HEK293 (cell line): Measurements from ENCODE around the gene TBC1D22A.
A peak's percentile ranks its signal among the peaks of the same experiment; 100 is the strongest.

Experiments
- CTCF ChIA-PET: fragments of 350-600 bp; formaldehyde crosslinking; extraction: SDS; loops from one replicate; lab custom pipeline; 2021; ENCODE audit warnings: antibody characterized with exemption; lab: Yijun Ruan, JAX
- POLR2A ChIA-PET: fragments of 300-600 bp; formaldehyde crosslinking; extraction: SDS; loops from one replicate; lab custom pipeline; 2020; ENCODE audit warnings: antibody characterized with exemption, inconsistent platforms; lab: Yijun Ruan, JAX
- H3K27ac ChIP-seq: fragments of 200-500 bp; sonication (Bioruptor generic); 2 replicates; pipeline ENCODE4 v1.5.1; 2014; ENCODE audit warnings: low read depth, low read length, control low read depth, inconsistent platforms; ENCODE audit errors: extremely low read depth
- H3K36me3 ChIP-seq, 2 experiments: fragments of 200-500 bp in 1 of 2; sonication (Bioruptor generic) in 1 of 2; 1 replicate in 1 of 2; 2 replicates in 1 of 2; pipeline ENCODE4 v1.5.1; 2014 to 2017; ENCODE audit warnings: inconsistent platforms in 2 of 2, low read length in 2 of 2; ENCODE audit not compliant: control insufficient read depth in 2 of 2, insufficient read depth in 1 of 2
- H3K4me1 ChIP-seq: fragments of 200-500 bp; sonication (Bioruptor generic); 2 replicates; pipeline ENCODE4 v1.5.1; 2014; ENCODE audit warnings: mild to moderate bottlenecking, low read length, inconsistent platforms; ENCODE audit not compliant: control insufficient read depth, insufficient read depth
- H3K4me3 ChIP-seq: 2 replicates; pipeline ENCODE4 v1.5.1; 2011; ENCODE audit warnings: low read depth, mild to moderate bottlenecking, control low read depth, low read length, moderate library complexity
- H3K9me3 ChIP-seq: fragments of 200-500 bp; sonication (Bioruptor generic); 2 replicates; pipeline ENCODE4 v1.5.1; 2014; ENCODE audit warnings: low read depth, low read length, inconsistent platforms; ENCODE audit not compliant: control insufficient read depth, insufficient read depth
- EGR2 ChIP-seq: fragments of 450-650 bp; formaldehyde crosslinking; IDR thresholded peaks from 2 replicates; pipeline ENCODE4 v1.5.1; 2016; ENCODE audit warnings: low read depth, missing biosample characterization, missing genetic modification characterization
- GLI4 ChIP-seq: fragments of 450-650 bp; formaldehyde crosslinking; IDR thresholded peaks from 2 replicates; pipeline ENCODE4 v1.5.1; 2016; ENCODE audit warnings: missing biosample characterization, missing genetic modification characterization
- GLIS1 ChIP-seq: fragments of 450-650 bp; formaldehyde crosslinking; IDR thresholded peaks from 2 replicates; pipeline ENCODE4 v1.5.1; 2016; ENCODE audit warnings: missing biosample characterization, missing genetic modification characterization
- HOXD13 ChIP-seq: sonication (generic); formaldehyde crosslinking; IDR thresholded peaks from 2 replicates; pipeline ENCODE4 v1.8.0; 2022; ENCODE audit warnings: missing genetic modification reagents, borderline replicate concordance
- SCRT1 ChIP-seq: fragments of 450-650 bp; formaldehyde crosslinking; IDR thresholded peaks from 2 replicates; pipeline ENCODE4 v1.5.1; 2016; ENCODE audit warnings: missing biosample characterization, missing genetic modification characterization, borderline replicate concordance
- SCRT2 ChIP-seq: fragments of 450-650 bp; formaldehyde crosslinking; IDR thresholded peaks from 2 replicates; pipeline ENCODE4 v1.5.1; 2016; ENCODE audit warnings: missing biosample characterization, missing genetic modification characterization
- SP2 ChIP-seq: fragments of 450-650 bp; formaldehyde crosslinking; IDR thresholded peaks from 2 replicates; pipeline ENCODE4 v1.5.1; 2016; ENCODE audit warnings: missing biosample characterization, missing genetic modification characterization
- ZFP3 ChIP-seq: fragments of 450-650 bp; formaldehyde crosslinking; IDR thresholded peaks from 2 replicates; pipeline ENCODE4 v1.5.1; 2016; ENCODE audit warnings: low read depth, missing biosample characterization, missing genetic modification characterization
- ZFP41 ChIP-seq: fragments of 450-650 bp; formaldehyde crosslinking; IDR thresholded peaks from 2 replicates; pipeline ENCODE4 v1.5.1; 2016; ENCODE audit warnings: missing biosample characterization, missing genetic modification characterization, borderline replicate concordance
- ZNF324 ChIP-seq: fragments of 450-650 bp; formaldehyde crosslinking; IDR thresholded peaks from 2 replicates; pipeline ENCODE4 v1.5.1; 2016; ENCODE audit warnings: missing biosample characterization, missing genetic modification characterization
- ZNF341 ChIP-seq: fragments of 450-650 bp; formaldehyde crosslinking; IDR thresholded peaks from 2 replicates; pipeline ENCODE4; 2016; ENCODE audit warnings: low read depth, missing biosample characterization, missing genetic modification characterization
- ZNF544 ChIP-seq: fragments of 450-650 bp; formaldehyde crosslinking; IDR thresholded peaks from 2 replicates; pipeline ENCODE4 v1.5.0; 2017; ENCODE audit warnings: missing biosample characterization, missing genetic modification characterization
- ZNF585B ChIP-seq: fragments of 450-650 bp; formaldehyde crosslinking; IDR thresholded peaks from 2 replicates; pipeline ENCODE4 v1.5.1; 2016; ENCODE audit warnings: missing biosample characterization, missing genetic modification characterization
- ZNF621 ChIP-seq: fragments of 450-650 bp; formaldehyde crosslinking; IDR thresholded peaks from 2 replicates; pipeline ENCODE4 v1.5.1; 2017; ENCODE audit warnings: missing biosample characterization, missing genetic modification characterization
- ZNF629 ChIP-seq: fragments of 450-650 bp; formaldehyde crosslinking; IDR thresholded peaks from 2 replicates; pipeline ENCODE4 v1.5.1; 2017; ENCODE audit warnings: missing biosample characterization, missing genetic modification characterization
- ZNF707 ChIP-seq: fragments of 450-650 bp; formaldehyde crosslinking; IDR thresholded peaks from 2 replicates; pipeline ENCODE4 v1.5.1; 2016; ENCODE audit warnings: missing biosample characterization, missing genetic modification characterization
- ZNF776 ChIP-seq: fragments of 450-650 bp; formaldehyde crosslinking; IDR thresholded peaks from 2 replicates; pipeline ENCODE4 v1.5.0; 2017; ENCODE audit warnings: missing biosample characterization, missing genetic modification characterization, borderline replicate concordance
- ZNF830 ChIP-seq: fragments of 450-650 bp; IDR thresholded peaks from 2 replicates; pipeline ENCODE4 v1.5.0; 2018; ENCODE audit warnings: missing biosample characterization, missing genetic modification characterization, low read depth, mild to moderate bottlenecking, moderate library complexity
- ZSCAN30 ChIP-seq: fragments of 450-650 bp; IDR thresholded peaks from 2 replicates; pipeline ENCODE4 v1.5.1; 2018; ENCODE audit warnings: missing biosample characterization, mild to moderate bottlenecking, missing genetic modification characterization, moderate library complexity
- TF ChIP-seq, protein P1 (sequence below): fragments of 450-650 bp; formaldehyde crosslinking; IDR thresholded peaks from 2 replicates; pipeline ENCODE4 v1.5.1; 2017; ENCODE audit warnings: missing biosample characterization, missing genetic modification characterization
- TF ChIP-seq, protein P2 (sequence below): fragments of 450-650 bp; formaldehyde crosslinking; IDR thresholded peaks from 2 replicates; pipeline ENCODE4 v1.5.1; 2016; ENCODE audit warnings: missing biosample characterization, missing genetic modification characterization, low read depth
- TF ChIP-seq, protein P3 (sequence below): fragments of 450-650 bp; formaldehyde crosslinking; IDR thresholded peaks from 2 replicates; pipeline ENCODE4 v1.5.1; 2016; ENCODE audit warnings: missing biosample characterization, missing genetic modification characterization

The TBC1D22A gene

DNA sequence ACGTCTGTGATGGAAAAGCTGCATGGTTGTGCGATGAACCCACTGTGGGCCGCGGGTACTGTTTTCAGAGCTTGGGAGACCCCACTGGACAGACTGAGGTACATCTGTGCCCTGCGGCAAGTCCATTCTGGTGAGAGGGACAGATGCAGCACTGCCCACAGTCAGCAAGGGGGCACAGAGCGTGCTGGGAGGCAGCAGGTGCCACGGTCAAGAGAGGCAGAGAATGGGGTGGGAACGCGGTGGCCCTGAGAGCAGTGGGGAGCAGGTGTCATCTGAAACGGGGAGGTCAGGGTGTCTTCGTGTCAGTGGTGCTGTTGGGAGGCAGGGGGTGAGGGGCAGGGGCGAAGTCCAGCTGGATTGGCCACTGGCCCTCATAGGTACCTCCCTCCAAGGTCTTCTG is 32.0 kb downstream of the TBC1D22A start (continued):
- TF ChIP-seq ZNF544 (tag by site-specific recombination) = no peak
- TF ChIP-seq ZNF324 (tag by site-specific recombination) = no peak
- TF ChIP-seq, protein P1, sequence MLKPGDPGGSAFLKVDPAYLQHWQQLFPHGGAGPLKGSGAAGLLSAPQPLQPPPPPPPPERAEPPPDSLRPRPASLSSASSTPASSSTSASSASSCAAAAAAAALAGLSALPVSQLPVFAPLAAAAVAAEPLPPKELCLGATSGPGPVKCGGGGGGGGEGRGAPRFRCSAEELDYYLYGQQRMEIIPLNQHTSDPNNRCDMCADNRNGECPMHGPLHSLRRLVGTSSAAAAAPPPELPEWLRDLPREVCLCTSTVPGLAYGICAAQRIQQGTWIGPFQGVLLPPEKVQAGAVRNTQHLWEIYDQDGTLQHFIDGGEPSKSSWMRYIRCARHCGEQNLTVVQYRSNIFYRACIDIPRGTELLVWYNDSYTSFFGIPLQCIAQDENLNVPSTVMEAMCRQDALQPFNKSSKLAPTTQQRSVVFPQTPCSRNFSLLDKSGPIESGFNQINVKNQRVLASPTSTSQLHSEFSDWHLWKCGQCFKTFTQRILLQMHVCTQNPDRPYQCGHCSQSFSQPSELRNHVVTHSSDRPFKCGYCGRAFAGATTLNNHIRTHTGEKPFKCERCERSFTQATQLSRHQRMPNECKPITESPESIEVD (tag by site-specific recombination) = no peak
- TF ChIP-seq ZNF830 (tag by site-specific recombination) = no peak
- no peak for TF ChIP-seq ZFP41 (tag by site-specific recombination)
- no peak for TF ChIP-seq ZFP3 (tag by site-specific recombination)
- no peak for TF ChIP-seq ZSCAN30 (tag by site-specific recombination)
- no peak for TF ChIP-seq ZNF585B

DNA sequence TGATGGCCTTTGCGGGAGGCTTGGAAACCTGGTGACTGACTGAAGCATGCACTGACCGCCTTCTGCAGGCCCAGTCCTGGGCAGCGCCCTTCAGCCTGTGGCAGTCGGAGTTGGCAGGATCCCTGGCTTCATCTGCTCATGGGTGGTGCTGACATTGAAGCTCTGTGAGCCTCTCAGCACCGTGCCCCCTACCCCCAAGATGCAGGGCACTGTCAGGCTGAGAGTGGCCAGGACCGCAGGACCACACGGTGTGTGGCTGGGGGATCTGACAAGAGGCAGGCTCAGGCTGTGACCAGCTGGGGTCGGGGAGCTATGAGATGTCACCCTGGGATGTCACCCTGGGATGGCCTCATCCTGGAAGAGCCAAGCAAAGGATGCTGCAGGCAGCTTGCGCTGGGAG is 32.7 kb downstream of the TBC1D22A start:
- no peaks in the 10 kb centered on the region for H3K9me3 ChIP-seq
- H3K27ac ChIP-seq = no peak overlapping the region
- no peak for TF ChIP-seq ZNF707 (tag by site-specific recombination)
- TF ChIP-seq ZNF629 = no peak
- TF ChIP-seq HOXD13 (CRISPR knock-in tag) = no peak
- TF ChIP-seq ZNF621 = no peak
- TF ChIP-seq ZNF341 (tag by site-specific recombination) = no peak
- no peak for TF ChIP-seq SCRT2
- no peak for TF ChIP-seq ZNF776 (tag by site-specific recombination)
- TF ChIP-seq GLI4 (tag by site-specific recombination) = no peak
- TF ChIP-seq, protein P2, sequence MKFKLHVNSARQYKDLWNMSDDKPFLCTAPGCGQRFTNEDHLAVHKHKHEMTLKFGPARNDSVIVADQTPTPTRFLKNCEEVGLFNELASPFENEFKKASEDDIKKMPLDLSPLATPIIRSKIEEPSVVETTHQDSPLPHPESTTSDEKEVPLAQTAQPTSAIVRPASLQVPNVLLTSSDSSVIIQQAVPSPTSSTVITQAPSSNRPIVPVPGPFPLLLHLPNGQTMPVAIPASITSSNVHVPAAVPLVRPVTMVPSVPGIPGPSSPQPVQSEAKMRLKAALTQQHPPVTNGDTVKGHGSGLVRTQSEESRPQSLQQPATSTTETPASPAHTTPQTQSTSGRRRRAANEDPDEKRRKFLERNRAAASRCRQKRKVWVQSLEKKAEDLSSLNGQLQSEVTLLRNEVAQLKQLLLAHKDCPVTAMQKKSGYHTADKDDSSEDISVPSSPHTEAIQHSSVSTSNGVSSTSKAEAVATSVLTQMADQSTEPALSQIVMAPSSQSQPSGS (tag by site-specific recombination) = no peak
- TF ChIP-seq SP2 (tag by site-specific recombination) = no peak
- no peak for TF ChIP-seq SCRT1 (tag by site-specific recombination)
- no peak for TF ChIP-seq GLIS1 (tag by site-specific recombination)
- TF ChIP-seq, all 188 proteins: peak for 0
- ChIA-PET CTCF (interaction anchor here (1.7 to 6.0 kb wide), 3 partner anchors 8 to 36 kb away, joined by 7 to 44 read pairs (median 9); no protein-coding TSS in a partner anchor), POLR2A (interaction anchor here (1.4 kb wide), 1 partner anchor 33 kb away, joined by 4 read pairs; the partner anchor contains the start of gene TBC1D22A)
- Histone ChIP-seq H3K4me3 (no peak overlapping the region), H3K36me3 (peaks cover 0 to 67% of the 10 kb centered on the region in 2 experiments; a peak in 1 of 3 replicates), H3K4me1 (0 out of 2 replicates have a peak, but pooled peaks cover 2% of the 10 kb centered on the region)

- TF ChIP-seq EGR2 (tag by site-specific recombination) = peak; percentile 18; the same call in 1 of the 2 replicates
- TF ChIP-seq, protein P3, sequence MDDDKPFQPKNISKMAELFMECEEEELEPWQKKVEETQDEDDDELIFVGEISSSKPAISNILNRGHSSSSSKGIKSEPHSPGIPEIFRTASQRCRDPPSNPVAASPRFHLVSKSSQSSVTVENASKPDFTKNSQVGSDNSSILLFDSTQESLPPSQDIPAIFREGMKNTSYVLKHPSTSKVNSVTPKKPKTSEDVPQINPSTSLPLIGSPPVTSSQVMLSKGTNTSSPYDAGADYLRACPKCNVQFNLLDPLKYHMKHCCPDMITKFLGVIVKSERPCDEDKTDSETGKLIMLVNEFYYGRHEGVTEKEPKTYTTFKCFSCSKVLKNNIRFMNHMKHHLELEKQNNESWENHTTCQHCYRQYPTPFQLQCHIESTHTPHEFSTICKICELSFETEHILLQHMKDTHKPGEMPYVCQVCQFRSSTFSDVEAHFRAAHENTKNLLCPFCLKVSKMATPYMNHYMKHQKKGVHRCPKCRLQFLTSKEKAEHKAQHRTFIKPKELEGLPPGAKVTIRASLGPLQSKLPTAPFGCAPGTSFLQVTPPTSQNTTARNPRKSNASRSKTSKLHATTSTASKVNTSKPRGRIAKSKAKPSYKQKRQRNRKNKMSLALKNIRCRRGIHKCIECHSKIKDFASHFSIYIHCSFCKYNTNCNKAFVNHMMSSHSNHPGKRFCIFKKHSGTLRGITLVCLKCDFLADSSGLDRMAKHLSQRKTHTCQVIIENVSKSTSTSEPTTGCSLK = no peak
- TF ChIP-seq, all 188 proteins: peak for 1
- ChIA-PET POLR2A (interaction anchor here (1.4 kb wide), 1 partner anchor 34 kb away, joined by 4 read pairs; the partner anchor contains the start of gene TBC1D22A), CTCF (interaction anchor here (1.7 to 6.0 kb wide), 3 partner anchors 7 to 37 kb away, joined by 7 to 44 read pairs (median 9); no protein-coding TSS in a partner anchor)
- Histone ChIP-seq H3K4me1 (0 out of 2 replicates have a peak, but pooled peaks cover 2% of the 10 kb centered on the region), H3K27ac (no peak overlapping the region), H3K4me3 (no peak overlapping the region), H3K9me3 (no peaks in the 10 kb centered on the region), H3K36me3 (peaks cover 0 to 74% of the 10 kb centered on the region in 2 experiments; a peak in 1 of 3 replicates)
These were observed 33.6 kb downstream of the TBC1D22A start for GRCh38 chr22:46795845-46796565.
